GM12878 (cell line): ENCODE results near the gene DCBLD1. TPM values are rescaled to one million over a fixed set of nuclear protein-coding genes. Genes with fewer than 3 reads are reported as not detected.

ENCODE experiments used
- BMI1 ChIP-seq: fragments of 450-650 bp; IDR thresholded peaks from 2 replicates; pipeline ENCODE4 v1.6.1; 2016; ENCODE audit warnings: mild to moderate bottlenecking, moderate library complexity, borderline replicate concordance
- DPF2 ChIP-seq: fragments of 450-650 bp; IDR thresholded peaks from 2 replicates; pipeline ENCODE4 v1.6.1; 2017; ENCODE audit warnings: mild to moderate bottlenecking
- EZH2 ChIP-seq: IDR thresholded peaks from 2 replicates; pipeline ENCODE4 v1.6.1; 2012; ENCODE audit warnings: low read depth, mild to moderate bottlenecking, control low read depth, inconsistent platforms, low read length, borderline replicate concordance; ENCODE audit not compliant: control insufficient read depth
- MTA2 ChIP-seq: fragments of 450-650 bp; IDR thresholded peaks from 2 replicates; pipeline ENCODE4 v1.6.1; 2016; ENCODE audit warnings: low read depth, mild to moderate bottlenecking, moderate library complexity
- MYB ChIP-seq: fragments of 150-350 bp; IDR thresholded peaks from 2 replicates; pipeline ENCODE4 v1.6.1; 2014; ENCODE audit warnings: mild to moderate bottlenecking, low read depth, low read length, borderline replicate concordance
- NFIC ChIP-seq: IDR thresholded peaks from 2 replicates; pipeline ENCODE4 v1.6.1; 2012; ENCODE audit warnings: low read depth, mild to moderate bottlenecking, inconsistent platforms, low read length, moderate library complexity
- POU2F2 ChIP-seq: IDR thresholded peaks from 3 replicates; pipeline ENCODE4 v1.6.1; 2011; ENCODE audit warnings: low read depth, mild to moderate bottlenecking, low read length, borderline replicate concordance
- SP1 ChIP-seq: IDR thresholded peaks from one replicate; pipeline ENCODE4 v1.6.1; 2011; ENCODE audit warnings: low read depth, low read length
- ZBTB33 ChIP-seq: fragments of 450-650 bp; IDR thresholded peaks from 2 replicates; pipeline ENCODE4 v1.6.1; 2017; ENCODE audit warnings: mild to moderate bottlenecking
- ZNF592 ChIP-seq: fragments of 450-650 bp; IDR thresholded peaks from 2 replicates; pipeline ENCODE4 v1.6.1; 2017; ENCODE audit warnings: mild to moderate bottlenecking, moderate library complexity
- polyA plus RNA-seq, 11 experiments: library from polyadenylated mRNA; depleted of rRNA in 4 of 11; unstranded in 6 of 11; stranded (reverse) in 5 of 11; fragments of >200 nt; fragmentation: Nextera tagmentation in 4 of 11; fragmentation: Illumina TruSeq in 1 of 11; extraction: Ambion mirVana in 4 of 11; extraction: Trizol in 1 of 11; gene quantifications; 1 replicate in 1 of 11; 2 replicates in 10 of 11; pipeline versions ENCODE4 v1.2.1 to v1.2.3, GENCODE V29; 2011 to 2016; ENCODE audit warnings: inconsistent platforms in 2 of 11, missing spikeins in 2 of 11, low read depth in 1 of 11
- total RNA-seq, 4 experiments: library from RNA; depleted of rRNA in 3 of 4; stranded (reverse); fragments of >200 nt in 3 of 4; fragmentation: Illumina TruSeq in 1 of 4; extraction: Trizol in 1 of 4; gene quantifications; 2 replicates each; pipeline versions ENCODE4 v1.2.1 to v1.2.3, GENCODE V29; 2013 to 2021
- TF ChIP-seq, protein P1 (sequence below): fragments of 450-650 bp; IDR thresholded peaks from 2 replicates; pipeline ENCODE4 v1.6.1; 2017; ENCODE audit warnings: low read depth, mild to moderate bottlenecking, moderate library complexity

DCBLD1 gene
- total and polyA plus RNA-seq, 10 of the 15 experiments (the other 5 are each of a cell fraction or from before 2014, with no cell fraction given): 0.92 to 9.2 (median 8.3) TPM

GRCh38 chr6:117498159-117498558 lies 15.7 kb downstream of the DCBLD1 start (continued):
- TF ChIP-seq ZNF592 (no peak), MTA2 (peak; percentile 33; the same call in 1 of the 2 replicates), BMI1 (no peak), EZH2 (no peak), ZBTB33 (no peak), POU2F2 (no peak), NFIC (peak; percentile 54; the same call in 1 of the 2 replicates), MYB (no peak), SP1 (no peak), DPF2 (peak; percentile 61; the same call in 1 of the 2 replicates)
- TF ChIP-seq, protein P1, sequence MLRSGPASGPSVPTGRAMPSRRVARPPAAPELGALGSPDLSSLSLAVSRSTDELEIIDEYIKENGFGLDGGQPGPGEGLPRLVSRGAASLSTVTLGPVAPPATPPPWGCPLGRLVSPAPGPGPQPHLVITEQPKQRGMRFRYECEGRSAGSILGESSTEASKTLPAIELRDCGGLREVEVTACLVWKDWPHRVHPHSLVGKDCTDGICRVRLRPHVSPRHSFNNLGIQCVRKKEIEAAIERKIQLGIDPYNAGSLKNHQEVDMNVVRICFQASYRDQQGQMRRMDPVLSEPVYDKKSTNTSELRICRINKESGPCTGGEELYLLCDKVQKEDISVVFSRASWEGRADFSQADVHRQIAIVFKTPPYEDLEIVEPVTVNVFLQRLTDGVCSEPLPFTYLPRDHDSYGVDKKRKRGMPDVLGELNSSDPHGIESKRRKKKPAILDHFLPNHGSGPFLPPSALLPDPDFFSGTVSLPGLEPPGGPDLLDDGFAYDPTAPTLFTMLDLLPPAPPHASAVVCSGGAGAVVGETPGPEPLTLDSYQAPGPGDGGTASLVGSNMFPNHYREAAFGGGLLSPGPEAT: peak; percentile 56; the same call in 1 of the 2 replicates
